GM12878 (cell line): ENCODE measurements around the gene TTLL13. TPM values are rescaled to one million over a fixed set of nuclear protein-coding genes. Genes with fewer than 3 reads are reported as not detected.

Source experiments
- ATAC-seq: fragments of 200-7000 bp; cut with Tn5 transposase; 3 replicates; pipeline ENCODE4 v1.9.1; 2020; ENCODE audit warnings: mild to moderate bottlenecking, moderate library complexity
- BruUV-seq: library from RNA; stranded (reverse); fragments of 400-500 nt; replicated peaks from 2 replicates; lab custom pipeline; 2021; lab: Mats Ljungman, UMichigan
- CTCF ChIA-PET: fragments of 300-600 bp; sonication (Branson Sonifier 250); formaldehyde crosslinking; extraction: SDS; loops from one replicate; lab custom pipeline; 2021; ENCODE audit warnings: inconsistent platforms; lab: Yijun Ruan, JAX
- POLR2A ChIA-PET: fragments of 350-600 bp; formaldehyde crosslinking; extraction: SDS; loops from one replicate; lab custom pipeline; 2021; ENCODE audit warnings: inconsistent platforms; lab: Charles Lee
- RAD21 ChIA-PET: fragments of 300-600 bp; sonication (Branson Sonifier 250); formaldehyde crosslinking; loops from one replicate; lab custom pipeline; 2023; ENCODE audit warnings: antibody characterized with exemption; ENCODE audit not compliant: unreplicated experiment; lab: Charles Lee
- SMC1A ChIA-PET: fragments of 300-600 bp; sonication (Branson Sonifier 250); formaldehyde crosslinking; loops from one replicate; lab custom pipeline; 2023; ENCODE audit not compliant: unreplicated experiment, uncharacterized antibody; lab: Charles Lee
- DNase-seq: peaks from one replicate; pipeline ENCODE4 v3.0.0-alpha.2; 2011; ENCODE audit warnings: low read depth, low spot score
- FAIRE-seq: peaks from 3 replicates; lab custom pipeline; 2011; peaks lifted over from hg19 to GRCh38; lab: Jason Lieb, UNC
- H2AFZ ChIP-seq: 2 replicates; pipeline ENCODE4 v1.6.0; 2011; ENCODE audit warnings: low read depth, low read length, control low read depth; ENCODE audit not compliant: control insufficient read depth
- H3K27ac ChIP-seq: 2 replicates; pipeline ENCODE4 v1.5.1; 2011; ENCODE audit warnings: control low read depth; ENCODE audit not compliant: control insufficient read depth, insufficient read depth
- H3K27me3 ChIP-seq, 2 experiments: replicated peaks in 1 of 2; 2 replicates each; pipeline versions ENCODE4 v1.6.0 to v1.6.1; 2011; ENCODE audit warnings: low read length in 1 of 2; ENCODE audit not compliant: control insufficient read depth in 2 of 2, insufficient read depth in 2 of 2
- H3K36me3 ChIP-seq, 2 experiments: 2 replicates each; pipeline ENCODE4 v1.5.1; 2011; ENCODE audit warnings: low read length in 1 of 2; ENCODE audit not compliant: control insufficient read depth in 2 of 2, insufficient read depth in 2 of 2
- H3K4me1 ChIP-seq: 2 replicates; pipeline ENCODE4 v1.6.1; 2011; ENCODE audit warnings: mild to moderate bottlenecking, low read length, moderate library complexity, mixed read lengths; ENCODE audit not compliant: control insufficient read depth, insufficient read depth
- H3K4me2 ChIP-seq: 2 replicates; pipeline ENCODE4 v1.6.0; 2011; ENCODE audit warnings: control low read depth; ENCODE audit not compliant: control insufficient read depth, insufficient read depth
- H3K4me3 ChIP-seq: fragments of 200-600 bp; sonication (generic); 2 replicates; pipeline ENCODE4 v1.5.1; 2016
- H3K79me2 ChIP-seq: 2 replicates; pipeline ENCODE4 v1.6.0; 2011; ENCODE audit warnings: low read length; ENCODE audit not compliant: control insufficient read depth, insufficient read depth
- H3K9ac ChIP-seq: 2 replicates; pipeline ENCODE4 v1.8.0; 2011; ENCODE audit warnings: low read length, control low read depth, mixed read lengths; ENCODE audit not compliant: control insufficient read depth, insufficient read depth
- H3K9me3 ChIP-seq: replicated peaks from 3 replicates; pipeline ENCODE4 v1.5.1; 2011; ENCODE audit warnings: mild to moderate bottlenecking, low read length; ENCODE audit not compliant: control insufficient read depth, insufficient read depth
- H4K20me1 ChIP-seq: 2 replicates; pipeline ENCODE4 v1.6.0; 2011; ENCODE audit not compliant: control insufficient read depth, insufficient read depth
- SRF ChIP-seq, 2 experiments: IDR thresholded peaks; 2 replicates each; pipeline ENCODE4 v1.6.1; 2011; ENCODE audit warnings: low read depth in 2 of 2, low read length in 2 of 2, mild to moderate bottlenecking in 1 of 2, moderate library complexity in 1 of 2
- WGBS: methylation state at CpG from one replicate; pipeline ENCODE4 v1.1.6; 2016; ENCODE audit warnings: low lambda C conversion rate; ENCODE audit not compliant: insufficient replicate concordance, insufficient coverage; ENCODE audit errors: missing lambda C conversion rate; 5-methylcytosine and 5-hydroxymethylcytosine counted together
- in situ Hi-C: fragments of 300-500 bp; cut with MboI; formaldehyde crosslinking; loops from 9 replicates; pipeline ENCODE4 v1.14.3; 2018; ENCODE audit warnings: mixed read lengths
- intact Hi-C: fragments of 100-400 bp; cut with micrococcal nuclease; formaldehyde crosslinking; loops from one replicate; pipeline ENCODE4 v1.14.2; 2022; ENCODE audit not compliant: unreplicated experiment
- polyA plus RNA-seq, 11 experiments: library from polyadenylated mRNA; depleted of rRNA in 4 of 11; unstranded in 6 of 11; stranded (reverse) in 5 of 11; fragments of >200 nt; fragmentation: Nextera tagmentation in 4 of 11; fragmentation: Illumina TruSeq in 1 of 11; extraction: Ambion mirVana in 4 of 11; extraction: Trizol in 1 of 11; gene quantifications; 1 replicate in 1 of 11; 2 replicates in 10 of 11; pipeline versions ENCODE4 v1.2.1 to v1.2.3, GENCODE V29; 2011 to 2016; ENCODE audit warnings: inconsistent platforms in 2 of 11, missing spikeins in 2 of 11, low read depth in 1 of 11
- total RNA-seq, 4 experiments: library from RNA; depleted of rRNA in 3 of 4; stranded (reverse); fragments of >200 nt in 3 of 4; fragmentation: Illumina TruSeq in 1 of 4; extraction: Trizol in 1 of 4; gene quantifications; 2 replicates each; pipeline versions ENCODE4 v1.2.1 to v1.2.3, GENCODE V29; 2013 to 2021
- TF ChIP-seq, protein P1 (sequence below): fragments of 450-650 bp; IDR thresholded peaks from 2 replicates; pipeline ENCODE4 v1.6.1; 2017; ENCODE audit warnings: mild to moderate bottlenecking, low read depth, inconsistent platforms; ENCODE audit not compliant: poor library complexity, severe bottlenecking

TTLL13 gene
- total and polyA plus RNA-seq, 10 of the 15 experiments (the other 5 are each of a cell fraction or from before 2014, with no cell fraction given): 0.03 to 0.32 (median 0.13) TPM; not detected in 1

DNA sequence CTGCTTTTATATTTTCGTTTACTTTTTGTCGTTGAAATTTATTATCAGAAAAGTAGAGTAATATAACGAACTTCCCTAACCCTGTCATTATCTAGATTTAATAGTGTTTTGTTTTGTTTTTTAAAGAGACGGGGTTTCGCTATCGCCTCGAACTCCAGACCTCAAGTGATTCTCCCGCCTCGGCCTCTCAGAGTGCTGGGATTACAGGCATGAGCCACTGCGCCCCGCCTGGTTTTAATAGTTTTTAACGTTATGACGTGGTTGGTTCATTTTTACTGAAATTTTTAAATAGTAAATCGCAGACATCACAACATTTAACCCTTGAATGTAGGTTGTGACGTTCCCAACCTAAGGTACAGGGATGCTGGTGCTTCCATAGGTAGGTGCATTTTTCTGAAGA lies 17.1 kb downstream of the TTLL13 start:
- no peak for ATAC-seq
- Histone ChIP-seq H3K27ac (peak overlapping the region; percentile 87), H3K4me3 (peak overlapping the region; percentile 82), H2AFZ (no peak overlapping the region; the same call in 1 of the 2 replicates), H3K79me2 (peaks cover 43% of the 10 kb centered on the region), H3K36me3 (peaks cover 0 to 2% of the 10 kb centered on the region in 2 experiments; a peak in 2 of 4 replicates), H3K27me3 (no peaks in the 10 kb centered on the region), H3K4me1 (peaks cover 13% of the 10 kb centered on the region), H3K4me2 (peak overlapping the region; percentile 77), H3K9me3 (no peaks in the 10 kb centered on the region), H4K20me1 (no peaks in the 10 kb centered on the region), H3K9ac (peak overlapping the region; percentile 82)
- no peak for DNase-seq
- in situ Hi-C loops (no loop called here), intact Hi-C loops (no loop called here)
- CTCF ChIA-PET: interaction anchor here (0.9 to 1.0 kb wide), 3 partner anchors 11 to 665 kb away, joined by 3 to 4 read pairs (median 3); no protein-coding TSS in a partner anchor
- BruUV-seq: TSS peak; percentile 72
- POLR2A ChIA-PET: interaction anchor here (0.6 to 1.2 kb wide), 5 partner anchors 29 to 76 kb away, joined by 3 to 16 read pairs (median 4); partner anchors contain the start of genes CIB1 and GDPGP1
- WGBS: 2% methylated on average over 15 of the region's 15 CpGs
- RAD21 ChIA-PET: interaction anchor here (0.6 to 4.0 kb wide), 5 partner anchors 20 to 164 kb away, joined by 3 to 47 read pairs (median 4); partner anchors contain the start of genes CIB1, GDPGP1 and IDH2
- SMC1A ChIA-PET: interaction anchor here (1.0 to 2.7 kb wide), 3 partner anchors 31 to 34 kb away, joined by 3 to 24 read pairs (median 3); partner anchors contain the start of genes CIB1 and GDPGP1
- no peak for FAIRE-seq
- TF ChIP-seq, protein P1, sequence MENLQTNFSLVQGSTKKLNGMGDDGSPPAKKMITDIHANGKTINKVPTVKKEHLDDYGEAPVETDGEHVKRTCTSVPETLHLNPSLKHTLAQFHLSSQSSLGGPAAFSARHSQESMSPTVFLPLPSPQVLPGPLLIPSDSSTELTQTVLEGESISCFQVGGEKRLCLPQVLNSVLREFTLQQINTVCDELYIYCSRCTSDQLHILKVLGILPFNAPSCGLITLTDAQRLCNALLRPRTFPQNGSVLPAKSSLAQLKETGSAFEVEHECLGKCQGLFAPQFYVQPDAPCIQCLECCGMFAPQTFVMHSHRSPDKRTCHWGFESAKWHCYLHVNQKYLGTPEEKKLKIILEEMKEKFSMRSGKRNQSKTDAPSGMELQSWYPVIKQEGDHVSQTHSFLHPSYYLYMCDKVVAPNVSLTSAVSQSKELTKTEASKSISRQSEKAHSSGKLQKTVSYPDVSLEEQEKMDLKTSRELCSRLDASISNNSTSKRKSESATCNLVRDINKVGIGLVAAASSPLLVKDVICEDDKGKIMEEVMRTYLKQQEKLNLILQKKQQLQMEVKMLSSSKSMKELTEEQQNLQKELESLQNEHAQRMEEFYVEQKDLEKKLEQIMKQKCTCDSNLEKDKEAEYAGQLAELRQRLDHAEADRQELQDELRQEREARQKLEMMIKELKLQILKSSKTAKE: peak; percentile 3
- TF ChIP-seq SRF (IDR thresholded peaks at IDR 0.05; ENCODE audit: low read depth in 2 of 2, low read length in 2 of 2): no peak
